HG02642 (cell line): ENCODE results near the gene GDF10.

Source experiments
- ATAC-seq: cut with Tn5 transposase; IDR thresholded peaks from one replicate; pipeline ENCODE4 v1.9.1; 2021; ENCODE audit warnings: mild to moderate bottlenecking; ENCODE audit not compliant: unreplicated experiment, poor library complexity

Gene GDF10

DNA sequence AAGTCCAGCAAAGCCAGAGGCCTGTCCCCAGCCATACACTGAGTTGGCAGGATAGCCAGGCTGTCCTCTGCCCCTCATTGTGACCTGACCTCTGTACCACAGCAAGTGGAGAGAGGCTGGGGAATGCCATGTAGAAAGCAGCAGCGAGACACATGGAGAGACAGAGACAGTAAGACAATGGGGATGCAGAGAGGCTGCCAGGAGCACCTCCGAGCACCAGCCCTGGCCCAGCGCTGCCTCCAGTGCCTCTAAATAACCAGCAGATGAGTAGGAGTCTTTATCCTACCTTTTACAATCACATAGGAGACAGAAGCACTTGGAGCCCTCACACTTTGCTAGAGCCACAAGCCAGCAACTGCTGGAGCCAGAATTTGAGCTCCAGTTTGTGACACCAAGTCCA is 30.4 kb downstream of the GDF10 start:
- no peak for ATAC-seq

DNA sequence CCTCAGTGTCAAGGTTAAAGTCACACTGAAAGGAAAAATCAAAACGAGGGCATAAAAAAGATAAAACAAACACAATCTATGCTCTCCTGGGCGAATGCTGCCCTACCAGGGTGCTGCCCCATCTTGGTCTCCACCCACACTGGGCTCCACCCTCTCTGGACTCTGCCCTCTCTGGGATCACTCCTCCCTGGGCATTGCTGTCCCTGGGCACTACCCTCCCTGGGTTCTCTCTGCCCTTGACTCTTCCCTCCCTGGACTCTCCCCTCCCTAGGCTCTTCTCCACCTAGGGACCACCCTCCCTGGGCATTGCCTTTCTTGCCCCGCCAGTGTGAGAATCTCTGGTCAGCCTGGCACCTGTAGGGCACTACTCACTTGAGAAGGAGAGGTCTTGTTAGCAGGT is 30.8 kb downstream of the GDF10 start:
- ATAC-seq: no peak

DNA sequence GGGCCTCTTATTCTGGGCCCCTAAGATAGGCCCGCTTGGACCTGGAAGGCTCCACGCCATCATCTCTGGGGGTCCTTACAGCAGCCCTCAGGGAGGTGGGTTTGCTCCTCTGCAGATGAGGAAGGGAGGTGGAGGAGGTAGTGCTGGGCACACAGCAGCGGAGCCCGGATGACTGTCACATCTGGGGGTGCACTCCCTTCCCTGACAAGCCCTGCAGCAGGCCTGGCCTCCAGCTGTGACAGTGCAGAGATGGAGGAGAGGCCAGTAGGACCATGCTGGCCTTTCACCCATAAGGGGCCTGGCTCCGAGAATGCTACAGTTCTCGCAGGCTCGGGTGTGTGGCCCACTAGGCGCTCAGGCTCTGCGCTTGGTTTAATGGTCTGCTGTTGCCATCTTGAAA is 31.5 kb downstream of the GDF10 start:
- ATAC-seq: no peak

- no peak for ATAC-seq
Measured at GRCh38 chr10:47331954-47332353, 32.0 kb downstream of the GDF10 start.

DNA sequence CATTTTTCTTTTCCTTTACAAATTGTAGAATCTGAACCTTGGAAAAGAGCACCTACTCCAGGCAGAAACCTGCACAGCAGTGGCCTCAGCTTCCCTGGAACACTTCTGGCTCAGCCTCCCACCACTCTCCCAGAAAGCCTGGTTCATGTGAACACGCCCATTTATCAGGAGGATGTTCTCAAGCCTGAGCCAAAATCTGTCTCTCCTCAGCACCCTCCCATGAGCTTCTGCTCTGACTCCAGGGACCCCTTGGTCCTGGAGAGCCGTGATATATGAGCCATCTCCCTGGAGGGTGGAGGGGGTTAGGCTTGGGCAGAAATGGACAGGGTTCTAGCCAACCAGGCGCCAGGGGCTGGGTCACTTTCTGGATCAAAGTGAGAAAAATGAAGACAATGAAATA is 32.4 kb downstream of the GDF10 start:
- no peak for ATAC-seq

GRCh38 chr10:47332946-47333345 is 32.9 kb downstream of the GDF10 start:
- ATAC-seq: no peak

GRCh38 chr10:47333532-47333931 is 33.5 kb downstream of the GDF10 start:
- ATAC-seq: no peak

- no peak for ATAC-seq
Measured at GRCh38 chr10:47334466-47335295, 34.7 kb downstream of the GDF10 start.

GRCh38 chr10:47335906-47336305 is 35.9 kb downstream of the GDF10 start:
- no peak for ATAC-seq

- no peak for ATAC-seq
Measured at GRCh38 chr10:47336387-47337134, 36.6 kb downstream of the GDF10 start.

GRCh38 chr10:47337310-47337709 is 37.3 kb downstream of the GDF10 start:
- no peak for ATAC-seq

DNA sequence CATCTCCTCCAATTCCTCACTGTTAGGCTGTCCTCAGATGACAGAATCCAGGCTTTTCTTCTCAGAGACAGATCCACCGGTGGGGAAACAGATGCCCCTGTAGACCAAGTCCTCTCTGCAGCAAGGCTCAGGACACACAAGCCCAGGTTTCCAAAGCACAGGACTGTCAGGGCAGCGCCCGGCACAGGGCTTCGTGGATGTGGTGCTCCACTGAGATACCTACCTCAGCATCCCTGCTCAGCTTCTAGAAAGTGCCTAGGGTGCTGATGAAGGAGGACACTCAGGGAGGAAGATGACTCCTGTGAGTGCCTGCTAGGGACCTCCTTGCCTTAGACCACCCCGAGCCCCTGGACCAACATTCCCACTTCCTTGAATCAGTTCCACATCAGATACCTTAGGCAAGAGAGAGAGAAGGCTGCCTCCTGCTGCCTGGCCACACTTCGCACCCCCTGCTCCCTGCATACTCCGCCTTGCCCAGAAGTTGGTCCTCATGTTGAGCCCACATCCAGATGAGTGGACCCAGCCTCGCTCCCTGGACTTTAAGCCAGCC is 39.3 kb downstream of the GDF10 start:
- no peak for ATAC-seq

GRCh38 chr10:47339759-47340607 is 40.0 kb downstream of the GDF10 start:
- no peak for ATAC-seq

GRCh38 chr10:47340608-47341170 is 40.7 kb downstream of the GDF10 start:
- no peak for ATAC-seq

- ATAC-seq: no peak
Measured at GRCh38 chr10:47344996-47345870, 45.2 kb downstream of the GDF10 start.

- ATAC-seq: no peak
Measured at GRCh38 chr10:47346581-47347302, 46.7 kb downstream of the GDF10 start.

- ATAC-seq: no peak
Measured at GRCh38 chr10:47347303-47347675, 47.3 kb downstream of the GDF10 start.

DNA sequence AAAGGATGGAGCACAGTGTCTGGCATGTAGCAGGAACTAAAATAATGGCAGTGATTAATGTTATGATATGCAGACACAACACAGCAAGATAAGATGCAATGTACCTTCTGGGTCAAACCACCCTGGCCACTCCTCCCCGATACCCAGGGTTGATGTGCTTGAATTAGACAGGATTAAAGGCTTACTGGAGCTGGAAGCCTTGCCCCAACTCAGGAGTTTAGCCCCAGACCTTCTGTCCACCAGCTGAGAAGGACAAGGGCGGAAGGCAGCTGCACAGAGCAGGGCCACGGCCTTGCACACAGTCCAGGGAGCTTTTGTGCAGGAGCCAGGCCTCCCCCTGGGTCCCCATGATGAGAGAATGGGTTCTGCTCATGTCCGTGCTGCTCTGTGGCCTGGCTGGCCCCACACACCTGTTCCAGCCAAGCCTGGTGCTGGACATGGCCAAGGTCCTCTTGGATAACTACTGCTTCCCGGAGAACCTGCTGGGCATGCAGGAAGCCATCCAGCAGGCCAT is 48.2 kb downstream of the GDF10 start, which contains the start of gene RBP3:
Gene RBP3 (plus strand): TSS at position 226 of the 514 bp plus-strand sequence. CDS start 122 bp downstream, at position 348.
- ATAC-seq: no peak
